ENCODE measurements around the gene OPTC.

Gene OPTC

GRCh38 chr1:203499643-203500278 lies 5.8 kb downstream of the OPTC start:
- Histone ChIP-seq H3K4me3 (ENCODE audit: low read depth, low read length) (no peak overlapping the region), H3K27me3 (ENCODE audit: control insufficient read depth, insufficient read depth, low read length) (no peaks in the 10 kb centered on the region), H3K79me2 (no peaks in the 10 kb centered on the region), H3K9me3 (ENCODE audit: control insufficient read depth, low read length) (no peaks in the 10 kb centered on the region), H2AFZ (no peak overlapping the region), H3K4me2 (ENCODE audit: low read length) (no peak overlapping the region), H3K9ac (no peak overlapping the region), H3K36me3 (ENCODE audit: control insufficient read depth, insufficient read depth, low read length) (no peaks in the 10 kb centered on the region), H3K4me1 (no peaks in the 10 kb centered on the region), H3K27ac (no peak overlapping the region)
- TF ChIP-seq CTCF (IDR thresholded peaks at IDR 0.05) = no peak

GRCh38 chr1:203500279-203500678 lies 6.3 kb downstream of the OPTC start:
- Histone ChIP-seq H3K27me3 (ENCODE audit: control insufficient read depth, insufficient read depth, low read length) (no peaks in the 10 kb centered on the region), H3K27ac (no peak overlapping the region), H3K9ac (no peak overlapping the region), H3K4me2 (ENCODE audit: low read length) (no peak overlapping the region), H3K79me2 (no peaks in the 10 kb centered on the region), H3K36me3 (ENCODE audit: control insufficient read depth, insufficient read depth, low read length) (no peaks in the 10 kb centered on the region), H2AFZ (no peak overlapping the region), H3K4me3 (ENCODE audit: low read depth, low read length) (no peak overlapping the region), H3K4me1 (no peaks in the 10 kb centered on the region), H3K9me3 (ENCODE audit: control insufficient read depth, low read length) (no peaks in the 10 kb centered on the region)
- no peak for TF ChIP-seq CTCF (IDR thresholded peaks at IDR 0.05)

GRCh38 chr1:203503836-203504235 lies 9.9 kb downstream of the OPTC start:
- Histone ChIP-seq H2AFZ (no peak overlapping the region), H3K9ac (no peak overlapping the region), H3K27me3 (ENCODE audit: control insufficient read depth, insufficient read depth, low read length) (no peaks in the 10 kb centered on the region), H3K4me3 (ENCODE audit: low read depth, low read length) (no peak overlapping the region), H3K36me3 (ENCODE audit: control insufficient read depth, insufficient read depth, low read length) (no peaks in the 10 kb centered on the region), H3K9me3 (ENCODE audit: control insufficient read depth, low read length) (no peaks in the 10 kb centered on the region), H3K4me1 (no peaks in the 10 kb centered on the region), H3K79me2 (no peaks in the 10 kb centered on the region), H3K4me2 (ENCODE audit: low read length) (no peak overlapping the region), H3K27ac (no peak overlapping the region)
- TF ChIP-seq CTCF (IDR thresholded peaks at IDR 0.05) = no peak

GRCh38 chr1:203504400-203505250 lies 10.7 kb downstream of the OPTC start:
- no peaks in the 10 kb centered on the region for H3K79me2 ChIP-seq
- peak; percentile 61 for TF ChIP-seq CTCF (IDR thresholded peaks at IDR 0.05)
- H3K27ac ChIP-seq = no peak overlapping the region

More at GRCh38 chr1:203504400-203505250, 10.7 kb downstream of the OPTC start:
- H3K36me3 ChIP-seq (ENCODE audit: control insufficient read depth, insufficient read depth, low read length) = no peaks in the 10 kb centered on the region
- H2AFZ ChIP-seq = no peak overlapping the region
- no peaks in the 10 kb centered on the region for H3K27me3 ChIP-seq (ENCODE audit: control insufficient read depth, insufficient read depth, low read length)
- H3K4me2 ChIP-seq (ENCODE audit: low read length) = no peak overlapping the region
- no peaks in the 10 kb centered on the region for H3K4me1 ChIP-seq
- H3K9me3 ChIP-seq (ENCODE audit: control insufficient read depth, low read length) = no peaks in the 10 kb centered on the region
- no peak overlapping the region for H3K4me3 ChIP-seq (ENCODE audit: low read depth, low read length)
- H3K9ac ChIP-seq = no peak overlapping the region
